Iris pigment epithelial cell (primary cell): ENCODE measurements around the gene TVP23C.

Experiments used
- DNase-seq: peaks from one replicate; pipeline ENCODE4 v3.0.0-alpha.2; 2011; ENCODE audit warnings: low read depth

Gene TVP23C

GRCh38 chr17:15465045-15465701 lies 98.1 kb downstream of the TVP23C start:
- DNase-seq, result no peak

DNA sequence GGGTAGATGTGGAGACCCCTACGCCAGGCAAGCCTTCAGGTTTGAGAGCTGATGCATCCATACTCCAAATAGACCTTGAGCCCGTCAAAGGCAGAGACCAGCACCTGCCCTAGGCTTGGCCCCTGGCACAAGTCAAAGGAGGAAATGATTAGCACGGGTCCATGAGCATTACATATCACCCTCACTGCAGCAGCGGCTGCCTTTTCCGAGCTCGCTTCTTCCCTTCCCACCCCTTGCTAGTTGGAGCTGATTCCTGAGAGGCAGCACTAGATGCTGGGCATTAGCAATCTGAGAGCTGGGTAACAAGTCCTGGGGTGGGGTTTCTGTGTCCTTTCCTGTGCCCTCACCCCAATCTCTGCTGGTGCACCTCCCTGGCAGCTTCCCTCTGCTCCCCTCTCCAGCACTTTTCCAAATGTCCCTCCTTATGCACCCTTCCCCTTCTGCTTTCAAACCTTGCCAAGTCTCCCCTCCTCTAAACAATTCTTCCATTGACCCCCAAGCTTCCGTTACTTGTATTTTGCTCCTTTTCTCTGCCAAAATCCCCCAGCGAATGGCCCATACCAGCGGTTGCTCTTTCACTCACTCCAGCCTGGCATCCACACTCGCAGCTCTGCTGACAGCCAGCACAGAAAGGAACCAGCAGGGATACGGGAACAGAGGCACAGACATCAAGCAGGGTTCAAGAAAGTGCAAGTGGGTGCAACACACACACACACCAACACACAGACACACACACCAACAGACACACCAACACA lies 98.9 kb downstream of the TVP23C start:
- DNase-seq, result no peak

- DNase-seq, result peak; percentile 68
These were observed 100.1 kb downstream of the TVP23C start for GRCh38 chr17:15462976-15463772.

DNA sequence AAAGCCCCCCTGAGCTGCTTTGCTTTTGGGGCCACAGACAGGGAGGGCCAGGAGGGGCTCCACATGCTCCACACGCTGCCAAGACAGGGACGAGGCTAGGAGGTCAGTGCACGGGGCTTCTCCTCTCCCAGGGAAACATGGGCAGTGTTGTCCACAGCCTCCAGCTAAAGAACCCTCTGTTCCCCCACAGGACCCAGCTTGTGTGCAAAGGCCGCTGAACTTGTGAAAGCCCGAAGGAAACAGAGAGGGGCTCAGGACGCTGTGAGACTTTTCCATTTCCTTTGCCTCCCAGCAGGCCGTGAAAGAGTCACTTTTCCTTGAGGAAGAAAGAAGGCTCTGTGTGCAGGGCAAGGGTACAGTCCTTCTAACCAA lies 105.6 kb downstream of the TVP23C start:
- no peak for DNase-seq

- DNase-seq, result peak; percentile 72
These were observed 106.1 kb downstream of the TVP23C start for GRCh38 chr17:15456972-15457722.

DNA sequence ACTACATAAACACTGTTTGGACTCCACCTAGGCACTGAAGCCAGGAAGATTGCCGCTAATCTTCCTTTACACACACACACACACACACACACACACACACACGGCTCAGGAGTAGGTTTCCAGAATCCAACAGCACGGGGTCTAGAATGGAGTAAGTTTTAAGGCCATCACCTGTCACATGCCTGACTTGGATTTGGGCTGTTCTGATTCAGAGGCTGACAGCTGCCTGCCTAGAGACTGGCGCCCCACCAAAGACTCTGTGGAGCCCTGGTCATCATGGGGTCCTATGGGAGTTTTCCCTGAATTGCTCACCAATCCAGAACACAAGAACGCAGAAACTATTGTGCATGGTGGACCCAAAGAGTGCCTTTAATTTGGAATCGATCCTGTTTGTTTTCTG lies 106.8 kb downstream of the TVP23C start:
- no peak for DNase-seq

GRCh38 chr17:15454346-15454745 lies 108.9 kb downstream of the TVP23C start:
- DNase-seq, result no peak

DNA sequence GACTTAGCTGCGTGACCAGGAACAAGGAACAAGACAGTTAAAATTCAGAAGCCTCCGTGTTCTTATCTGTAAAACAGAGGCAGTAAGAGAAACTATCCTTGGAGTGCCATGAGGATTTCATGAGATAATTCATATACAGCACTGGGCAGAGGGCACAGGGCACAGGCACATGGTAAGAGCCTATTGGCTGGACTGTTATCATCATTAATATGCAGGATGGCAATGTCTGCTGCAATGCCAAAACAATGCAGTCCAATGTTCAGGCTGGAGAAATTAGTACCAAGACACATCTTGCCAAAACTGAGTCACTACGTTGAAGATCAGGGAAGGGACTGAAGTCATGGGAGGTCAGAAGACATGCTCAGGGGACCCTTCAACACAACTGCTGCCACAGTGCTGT lies 109.5 kb downstream of the TVP23C start:
- DNase-seq, result no peak

DNA sequence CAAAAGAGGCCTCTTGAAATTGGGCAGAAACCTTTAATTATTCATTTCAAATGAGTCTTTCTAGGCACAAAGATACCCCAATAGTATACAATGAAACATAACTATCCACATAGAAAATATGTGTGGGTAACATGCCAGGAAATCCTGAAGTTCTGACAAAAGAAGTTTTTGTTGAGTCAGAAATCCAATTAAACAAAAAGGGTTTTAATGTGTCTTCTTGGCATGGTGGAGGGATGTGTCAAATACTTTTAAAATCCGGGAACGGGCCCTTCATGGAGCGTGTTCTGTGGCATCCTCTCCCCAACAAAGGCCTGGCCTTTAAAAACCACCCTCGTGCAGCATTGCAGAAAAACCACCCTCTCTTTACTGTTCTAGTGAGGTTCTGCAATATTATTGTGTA lies 110.0 kb downstream of the TVP23C start:
- no peak for DNase-seq

DNA sequence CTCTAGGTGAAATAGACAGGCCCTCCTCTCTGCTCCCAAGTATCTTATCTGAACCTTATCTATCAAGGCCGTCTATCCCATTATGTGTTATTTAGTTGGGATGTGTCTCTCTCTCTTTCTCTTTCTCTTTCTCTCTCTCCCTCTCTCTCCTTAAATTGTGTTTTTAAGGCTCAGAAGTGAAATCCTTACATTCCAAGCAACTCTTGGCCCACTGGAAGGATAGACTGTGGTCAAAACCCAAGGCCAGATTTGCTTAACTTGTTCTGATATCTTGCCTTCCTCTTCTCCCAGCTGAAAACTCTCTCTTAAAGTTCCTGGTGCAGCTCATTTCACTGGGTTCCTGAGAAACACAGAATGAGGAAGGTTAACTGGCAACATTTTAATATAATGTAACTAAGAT lies 110.5 kb downstream of the TVP23C start:
- DNase-seq, result peak; percentile 49
